GM12865 (cell line): ENCODE data around the gene SLC4A2.

ENCODE experiments used
- DNase-seq: peaks from one replicate; pipeline ENCODE4 v3.0.0; 2010; ENCODE audit warnings: low read depth
- H3K4me3 ChIP-seq: 2 replicates; pipeline ENCODE4 v1.5.1; 2011; ENCODE audit warnings: mild to moderate bottlenecking, low read depth, low read length, control low read depth
- TF ChIP-seq, protein P1 (sequence below): IDR thresholded peaks from 2 replicates; pipeline ENCODE4 v1.5.1; 2011; ENCODE audit warnings: low read length, control low read depth, low read depth, inconsistent platforms; ENCODE audit not compliant: insufficient read depth; ENCODE audit errors: missing control alignments

The SLC4A2 gene

DNA sequence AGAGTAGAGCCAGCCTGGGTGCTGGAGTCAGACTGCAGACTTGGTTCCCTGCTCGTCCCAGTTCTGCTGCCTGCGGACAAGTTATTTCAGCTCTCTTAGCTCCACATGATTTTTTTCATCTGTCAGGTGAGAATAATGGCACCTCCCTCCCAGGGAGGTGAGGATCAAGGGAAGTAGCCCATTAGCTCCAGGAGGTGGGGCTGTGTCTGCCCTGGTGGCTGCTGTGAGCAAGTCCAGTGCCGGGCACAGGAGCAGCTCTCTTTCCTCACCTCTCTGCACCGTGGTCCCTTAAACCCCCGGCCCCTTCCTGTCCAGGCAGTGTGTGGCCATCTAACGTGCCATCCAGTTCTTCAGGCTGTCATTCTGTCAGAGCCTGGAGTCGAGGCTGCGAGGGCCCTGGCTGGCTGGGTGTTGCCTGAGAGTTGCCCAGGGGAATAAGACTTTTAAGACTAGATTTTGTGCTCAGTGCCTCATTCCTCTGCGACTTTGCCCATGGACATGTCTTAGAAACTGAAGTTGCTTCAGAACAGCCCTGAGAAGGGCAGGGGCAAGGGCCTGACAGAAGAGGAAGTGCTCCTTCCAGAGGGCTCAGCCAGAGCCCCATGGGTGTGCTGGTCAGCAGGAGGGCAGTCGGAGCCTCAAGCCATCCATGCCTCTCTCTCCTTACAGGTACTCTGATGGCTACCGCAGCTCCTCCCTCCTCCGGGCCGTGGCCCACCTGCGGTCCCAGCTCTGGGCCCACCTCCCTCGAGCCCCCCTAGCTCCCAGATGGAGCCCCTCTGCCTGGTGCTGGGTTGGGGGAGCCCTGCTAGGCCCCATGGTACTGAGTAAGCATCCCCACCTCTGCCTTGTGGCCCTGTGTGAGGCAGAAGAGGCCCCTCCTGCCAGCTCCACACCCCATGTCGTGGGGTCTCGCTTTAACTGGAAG lies 26.2 kb upstream of the SLC4A2 start:
- TF ChIP-seq, protein P1, sequence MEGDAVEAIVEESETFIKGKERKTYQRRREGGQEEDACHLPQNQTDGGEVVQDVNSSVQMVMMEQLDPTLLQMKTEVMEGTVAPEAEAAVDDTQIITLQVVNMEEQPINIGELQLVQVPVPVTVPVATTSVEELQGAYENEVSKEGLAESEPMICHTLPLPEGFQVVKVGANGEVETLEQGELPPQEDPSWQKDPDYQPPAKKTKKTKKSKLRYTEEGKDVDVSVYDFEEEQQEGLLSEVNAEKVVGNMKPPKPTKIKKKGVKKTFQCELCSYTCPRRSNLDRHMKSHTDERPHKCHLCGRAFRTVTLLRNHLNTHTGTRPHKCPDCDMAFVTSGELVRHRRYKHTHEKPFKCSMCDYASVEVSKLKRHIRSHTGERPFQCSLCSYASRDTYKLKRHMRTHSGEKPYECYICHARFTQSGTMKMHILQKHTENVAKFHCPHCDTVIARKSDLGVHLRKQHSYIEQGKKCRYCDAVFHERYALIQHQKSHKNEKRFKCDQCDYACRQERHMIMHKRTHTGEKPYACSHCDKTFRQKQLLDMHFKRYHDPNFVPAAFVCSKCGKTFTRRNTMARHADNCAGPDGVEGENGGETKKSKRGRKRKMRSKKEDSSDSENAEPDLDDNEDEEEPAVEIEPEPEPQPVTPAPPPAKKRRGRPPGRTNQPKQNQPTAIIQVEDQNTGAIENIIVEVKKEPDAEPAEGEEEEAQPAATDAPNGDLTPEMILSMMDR = peak; percentile 2
- no peak overlapping the region for H3K4me3 ChIP-seq
- no peak for DNase-seq

DNA sequence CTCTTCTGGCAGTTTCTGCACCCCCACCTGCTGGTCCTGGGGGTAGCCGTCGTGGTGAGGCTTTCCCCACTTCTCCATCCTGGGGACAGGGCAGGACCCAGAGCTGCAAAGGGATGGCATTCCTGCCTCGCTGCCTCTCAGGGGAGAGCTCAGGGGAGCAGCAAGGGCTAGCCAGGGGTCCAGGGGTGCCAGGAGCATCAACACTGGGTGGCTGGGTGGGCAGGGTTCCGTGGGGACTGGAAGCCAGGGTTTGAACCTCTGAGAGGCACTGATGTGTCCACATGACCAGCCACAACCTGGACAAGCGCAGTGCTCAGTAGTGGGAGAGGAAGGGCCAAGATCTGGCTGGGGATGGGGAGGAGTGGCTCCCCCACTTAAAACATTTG lies 25.5 kb upstream of the SLC4A2 start:
- TF ChIP-seq, protein P1 = no peak
- no peak overlapping the region for H3K4me3 ChIP-seq
- no peak for DNase-seq

DNA sequence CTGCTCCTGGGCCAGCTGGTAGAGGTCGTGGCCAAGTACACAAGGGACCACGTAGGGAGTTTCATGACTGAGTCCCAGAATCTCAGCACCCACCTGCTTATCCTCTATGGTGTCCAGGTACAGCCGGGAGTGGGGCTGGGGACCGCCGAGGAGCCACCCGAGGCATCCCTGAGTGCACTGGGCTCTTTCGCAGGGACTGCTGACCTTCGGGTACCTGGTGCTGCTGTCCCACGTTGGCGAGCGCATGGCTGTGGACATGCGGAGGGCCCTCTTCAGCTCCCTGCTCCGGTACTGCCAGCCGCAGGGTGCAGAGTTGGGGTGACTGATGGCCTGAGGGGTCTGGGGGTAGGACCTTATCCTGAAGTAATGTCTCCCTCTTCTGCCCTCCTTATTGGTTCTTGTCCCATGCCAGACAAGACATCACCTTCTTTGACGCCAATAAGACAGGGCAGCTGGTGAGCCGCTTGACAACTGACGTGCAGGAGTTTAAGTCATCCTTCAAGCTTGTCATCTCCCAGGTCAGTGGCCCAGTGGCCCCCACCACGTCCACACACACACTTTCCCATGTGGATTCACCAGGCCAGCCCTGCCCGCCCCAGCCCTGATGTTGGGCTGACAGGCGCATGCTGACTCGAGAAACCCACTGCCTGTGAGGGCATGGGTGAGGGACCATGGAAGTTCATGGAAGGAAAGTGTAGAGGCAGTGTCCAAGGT lies 24.9 kb upstream of the SLC4A2 start:
- TF ChIP-seq, protein P1 = no peak
- DNase-seq = no peak
- H3K4me3 ChIP-seq = no peak overlapping the region

DNA sequence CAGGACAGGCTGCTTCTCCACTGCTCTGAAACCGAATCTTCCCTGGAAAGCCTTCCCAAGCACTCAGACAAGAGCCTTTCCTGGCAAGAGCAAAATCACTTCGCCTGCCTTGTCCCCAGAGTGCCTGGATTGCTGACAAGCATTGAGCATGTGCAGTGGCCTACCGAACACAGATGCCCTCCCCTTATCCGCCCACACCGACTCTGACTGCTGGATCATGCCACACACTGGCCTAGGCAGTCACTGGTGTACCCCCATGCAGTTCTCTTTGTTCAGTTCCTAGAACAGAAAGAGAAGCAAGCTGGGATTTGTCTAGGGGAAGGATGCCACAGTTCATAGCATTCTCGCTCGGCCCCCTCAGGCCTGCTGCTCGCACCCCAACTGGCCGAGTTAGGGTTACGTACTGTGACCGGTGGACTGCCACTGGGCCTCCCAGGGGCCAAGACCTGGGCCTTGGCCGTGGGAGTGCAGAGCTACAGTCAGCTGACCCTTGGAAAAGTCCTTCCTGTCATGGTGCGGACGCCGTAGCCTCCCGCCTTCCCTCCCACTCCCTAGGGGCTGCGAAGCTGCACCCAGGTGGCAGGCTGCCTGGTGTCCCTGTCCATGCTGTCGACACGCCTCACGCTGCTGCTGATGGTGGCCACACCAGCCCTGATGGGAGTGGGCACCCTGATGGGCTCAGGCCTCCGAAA lies 24.2 kb upstream of the SLC4A2 start:
- no peak for DNase-seq
- no peak overlapping the region for H3K4me3 ChIP-seq
- TF ChIP-seq, protein P1 = no peak

DNA sequence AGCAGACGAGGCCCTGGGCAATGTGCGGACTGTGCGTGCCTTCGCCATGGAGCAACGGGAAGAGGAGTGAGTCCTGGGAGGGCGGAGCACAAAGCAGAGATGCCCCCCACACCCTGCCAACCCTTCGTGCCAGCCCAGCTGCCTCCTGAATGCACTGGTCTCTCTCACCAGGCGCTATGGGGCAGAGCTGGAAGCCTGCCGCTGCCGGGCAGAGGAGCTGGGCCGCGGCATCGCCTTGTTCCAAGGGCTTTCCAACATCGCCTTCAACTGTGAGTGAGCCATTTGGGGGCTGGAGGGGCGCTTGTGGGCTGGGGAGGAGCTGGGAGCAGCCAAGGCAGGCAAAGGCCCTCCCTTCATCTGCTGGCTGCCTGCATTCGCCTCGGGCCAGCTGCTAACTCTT lies 23.5 kb upstream of the SLC4A2 start:
- DNase-seq = no peak
- H3K4me3 ChIP-seq = no peak overlapping the region
- TF ChIP-seq, protein P1 = no peak

DNA sequence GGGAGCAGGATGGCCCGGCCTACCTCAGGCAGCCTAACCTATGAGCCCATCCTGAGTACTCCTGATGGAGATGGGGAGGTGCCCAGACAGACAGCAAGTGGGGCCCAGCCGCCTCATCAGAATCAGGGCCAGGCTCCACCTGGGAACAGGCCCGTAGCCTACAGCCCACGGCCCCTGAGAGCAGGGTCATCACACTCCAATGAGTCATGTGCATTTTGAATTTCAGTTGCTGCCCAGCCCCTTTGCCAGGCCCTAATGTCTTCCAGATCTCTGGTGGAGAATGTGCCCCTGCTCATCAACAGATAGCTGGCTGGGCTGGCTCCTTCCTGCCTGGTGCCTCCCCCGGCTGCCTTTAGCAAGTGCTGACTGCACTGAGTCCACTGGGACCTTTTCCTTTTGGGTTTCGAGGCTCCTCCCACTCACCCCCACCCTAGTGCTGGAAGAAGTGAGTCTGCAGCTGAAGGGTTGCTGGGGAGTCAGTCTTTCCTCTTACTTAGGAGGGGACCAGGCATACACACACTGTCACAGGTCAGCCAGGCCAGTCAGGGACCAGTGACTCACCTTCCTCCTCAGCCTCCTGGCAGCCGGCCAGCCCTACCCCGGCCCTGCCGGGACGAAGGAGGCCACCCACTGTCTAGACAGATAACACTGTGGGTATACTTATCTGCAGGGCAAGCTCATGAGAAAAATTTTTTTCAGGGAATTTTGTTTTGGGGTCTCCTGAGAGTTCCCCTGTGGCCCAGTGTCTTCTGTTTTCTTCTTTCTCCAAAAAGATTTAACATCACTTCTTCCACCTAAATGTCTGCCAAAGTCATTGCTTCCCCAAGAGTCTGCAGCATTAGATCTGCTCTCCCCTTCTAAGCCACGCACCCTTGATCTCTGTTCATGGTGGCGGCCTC lies 20.2 kb upstream of the SLC4A2 start:
- no peak for DNase-seq
- no peak overlapping the region for H3K4me3 ChIP-seq
- TF ChIP-seq, protein P1 = no peak
